GM03348 (cell line): Measurements from ENCODE around the gene NOTCH2NLA.
"Not testable (repeated sequence)": the region's sequence is repeated elsewhere in the genome, so short reads cannot be mapped to it uniquely, and the experiment has no call there.

ENCODE experiments used
- DNase-seq: peaks from one replicate; pipeline ENCODE4 v3.0.0; 2012; ENCODE audit warnings: low spot score

The NOTCH2NLA gene

GRCh38 chr1:146228710-146229477, at the start of gene NOTCH2NLA:
Gene NOTCH2NLA (minus strand): TSS chr1:146229021. CDS start chr1:146189337, 39,684 bp downstream.
- DNase-seq, result not testable (repeated sequence)

- not testable (repeated sequence) for DNase-seq
These were observed 49.5 kb upstream of the NOTCH2NLA start for GRCh38 chr1:146278346-146278745.

- DNase-seq, result not testable (repeated sequence)
These were observed 48.3 kb upstream of the NOTCH2NLA start for GRCh38 chr1:146277087-146277486.

GRCh38 chr1:146274083-146274482, 45.3 kb upstream of the NOTCH2NLA start:
- DNase-seq, result not testable (repeated sequence)

DNA sequence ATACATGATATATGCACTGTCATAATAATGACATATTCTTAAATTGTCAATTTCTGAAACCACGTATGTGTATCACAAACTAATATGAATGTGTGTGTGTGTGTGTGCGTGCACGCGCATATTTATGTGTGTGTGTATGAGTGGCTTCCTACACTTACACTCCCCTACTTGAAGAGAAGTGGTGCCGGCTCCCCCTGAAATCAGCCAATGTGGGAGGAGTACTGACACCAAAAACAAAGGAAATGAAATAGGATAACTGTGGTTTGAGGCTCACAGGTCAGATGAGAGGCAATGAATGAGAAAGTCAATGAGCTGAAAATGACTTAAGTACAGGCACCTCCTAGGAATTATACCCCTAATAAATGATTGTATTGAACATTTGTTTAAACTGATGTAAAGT, 44.4 kb upstream of the NOTCH2NLA start:
- not testable (repeated sequence) for DNase-seq

DNA sequence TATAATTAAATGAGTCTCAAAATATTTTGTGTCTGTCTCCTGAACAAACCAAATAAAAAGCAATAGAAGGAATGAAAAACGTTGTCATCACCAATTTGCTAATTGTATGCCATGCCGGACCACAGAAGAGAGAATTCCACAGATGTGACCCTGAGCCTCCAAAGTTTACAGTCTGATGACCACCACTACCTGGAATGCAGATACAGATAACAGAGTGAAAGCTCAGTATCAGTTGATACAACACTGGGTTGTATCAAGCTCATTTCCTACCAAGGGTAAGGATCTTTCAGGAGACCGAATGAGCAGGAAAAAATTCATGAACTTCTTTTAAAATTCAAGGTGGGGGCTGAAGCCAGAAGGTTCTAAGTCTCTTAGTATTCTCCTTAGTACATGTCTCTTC, 43.9 kb upstream of the NOTCH2NLA start:
- DNase-seq, result not testable (repeated sequence)

GRCh38 chr1:146271977-146272376, 43.2 kb upstream of the NOTCH2NLA start:
- not testable (repeated sequence) for DNase-seq

DNA sequence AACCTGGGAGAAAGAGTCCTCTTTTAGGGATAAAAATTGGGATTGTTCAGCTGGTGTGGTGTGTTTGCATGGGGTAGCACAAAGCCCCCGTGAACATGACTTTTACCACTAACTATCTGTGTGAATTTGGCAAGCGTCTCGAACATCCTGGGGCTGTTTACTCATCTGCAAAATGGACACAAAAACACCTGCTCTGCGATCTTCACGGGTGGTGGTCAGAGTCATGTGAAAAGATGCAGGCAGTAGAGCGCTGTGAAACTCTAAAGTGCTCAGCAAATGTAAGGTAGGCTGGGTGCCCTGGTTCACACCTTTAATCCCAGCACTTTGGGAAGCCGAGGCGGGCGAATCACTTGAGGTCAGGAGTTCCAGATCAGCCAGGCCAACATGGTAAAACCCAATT, 41.3 kb upstream of the NOTCH2NLA start:
- not testable (repeated sequence) for DNase-seq

DNA sequence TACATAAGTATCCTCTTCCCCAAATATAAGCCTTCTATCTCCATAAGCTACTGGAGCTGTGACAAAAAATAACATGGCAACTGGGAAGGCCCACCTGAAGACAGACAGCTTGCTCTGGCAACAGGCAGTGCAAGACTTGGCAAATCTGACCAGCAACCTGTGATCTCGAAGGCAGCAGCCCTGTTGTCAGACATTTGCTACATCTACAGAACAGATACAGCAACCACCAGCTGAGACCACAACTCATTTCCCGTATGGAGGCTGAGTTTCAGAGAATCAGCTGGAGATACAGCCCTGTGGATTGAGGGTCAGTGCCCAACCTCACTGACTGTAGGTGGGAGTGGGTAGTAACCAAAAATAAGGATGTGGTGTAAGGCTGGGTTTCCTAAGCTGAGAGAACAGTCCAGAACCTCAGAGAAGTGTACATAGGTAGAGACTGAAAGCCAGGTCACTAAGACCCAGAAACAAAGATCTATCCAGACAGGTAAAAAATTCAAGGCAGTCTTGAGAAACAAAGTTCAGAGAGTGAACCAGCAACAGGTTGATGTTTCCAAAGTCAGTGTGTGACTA, 37.4 kb upstream of the NOTCH2NLA start:
- not testable (repeated sequence) for DNase-seq

- not testable (repeated sequence) for DNase-seq
These were observed 35.9 kb upstream of the NOTCH2NLA start for GRCh38 chr1:146264761-146265160.

DNA sequence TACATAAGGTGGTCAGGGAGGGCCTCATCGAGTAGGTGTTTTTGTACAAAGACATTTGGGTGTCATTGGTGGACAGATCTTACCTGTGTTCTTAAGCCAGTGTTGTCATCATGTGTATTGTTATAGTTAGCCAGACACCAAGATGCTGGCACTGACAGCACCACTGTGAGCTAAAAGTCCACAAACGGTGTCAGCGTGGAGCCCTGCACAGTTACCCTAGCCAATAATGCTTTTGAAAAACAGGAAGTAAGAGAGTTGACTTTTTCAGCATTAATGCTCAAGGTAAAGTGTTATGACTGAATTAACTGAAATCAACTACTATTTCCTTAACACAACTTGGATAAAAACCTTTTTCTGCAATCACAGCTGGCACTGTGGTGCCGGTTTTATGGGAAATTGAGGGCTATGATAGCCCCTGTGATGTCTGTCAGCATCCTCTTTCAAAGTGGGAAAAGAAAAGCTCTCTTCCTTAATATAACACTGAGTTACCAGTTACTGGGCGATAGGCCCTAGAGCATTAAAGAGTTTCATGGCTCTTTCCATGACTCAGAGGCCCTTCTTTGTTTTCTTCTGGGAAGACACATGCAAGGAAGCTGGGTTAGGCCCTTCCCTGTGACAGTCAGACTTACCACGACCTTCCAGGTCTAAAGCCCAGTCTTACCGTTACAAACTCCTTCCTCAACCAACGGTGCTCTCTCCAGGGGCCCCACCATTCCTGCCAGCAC, 31.3 kb upstream of the NOTCH2NLA start:
- not testable (repeated sequence) for DNase-seq

GRCh38 chr1:146257992-146258552, 29.3 kb upstream of the NOTCH2NLA start:
- DNase-seq, result not testable (repeated sequence)

GRCh38 chr1:146254569-146255197, 25.9 kb upstream of the NOTCH2NLA start:
- not testable (repeated sequence) for DNase-seq

DNA sequence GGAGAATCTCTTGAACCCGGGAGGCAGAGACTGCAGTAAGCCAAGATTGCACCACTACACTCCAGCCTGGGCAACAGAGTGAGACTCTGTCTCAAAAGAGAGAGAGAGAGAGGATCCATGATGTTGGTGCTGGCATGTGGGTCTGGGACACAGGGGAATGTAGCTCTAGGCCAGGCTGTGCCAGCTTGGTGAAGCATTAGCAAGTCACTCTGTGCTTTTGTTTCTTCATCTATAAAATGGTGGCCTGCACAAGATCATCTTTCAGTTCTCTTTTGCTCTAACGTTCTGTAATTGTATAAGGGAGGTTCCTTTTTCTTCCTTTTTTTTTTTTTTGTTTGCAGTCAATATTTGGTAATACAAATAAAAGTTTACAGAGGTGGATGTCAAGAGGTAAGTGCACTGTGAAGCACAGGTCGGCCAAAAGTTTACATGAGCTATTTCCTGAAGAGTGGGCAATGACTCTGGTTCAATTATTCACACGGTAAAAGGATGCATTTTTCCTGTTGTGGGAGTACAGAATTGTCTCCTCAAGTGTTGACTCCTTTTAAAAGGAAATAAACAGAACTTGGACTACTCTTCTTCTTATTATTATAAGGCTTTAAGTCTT, 24.5 kb upstream of the NOTCH2NLA start:
- DNase-seq, result not testable (repeated sequence)

GRCh38 chr1:146251523-146251922, 22.7 kb upstream of the NOTCH2NLA start:
- not testable (repeated sequence) for DNase-seq

- DNase-seq, result not testable (repeated sequence)
These were observed 19.8 kb upstream of the NOTCH2NLA start for GRCh38 chr1:146248643-146249042.

GRCh38 chr1:146236626-146237025, 7.8 kb upstream of the NOTCH2NLA start:
- not testable (repeated sequence) for DNase-seq

GRCh38 chr1:146236026-146236601, 7.3 kb upstream of the NOTCH2NLA start:
- DNase-seq, result not testable (repeated sequence)

DNA sequence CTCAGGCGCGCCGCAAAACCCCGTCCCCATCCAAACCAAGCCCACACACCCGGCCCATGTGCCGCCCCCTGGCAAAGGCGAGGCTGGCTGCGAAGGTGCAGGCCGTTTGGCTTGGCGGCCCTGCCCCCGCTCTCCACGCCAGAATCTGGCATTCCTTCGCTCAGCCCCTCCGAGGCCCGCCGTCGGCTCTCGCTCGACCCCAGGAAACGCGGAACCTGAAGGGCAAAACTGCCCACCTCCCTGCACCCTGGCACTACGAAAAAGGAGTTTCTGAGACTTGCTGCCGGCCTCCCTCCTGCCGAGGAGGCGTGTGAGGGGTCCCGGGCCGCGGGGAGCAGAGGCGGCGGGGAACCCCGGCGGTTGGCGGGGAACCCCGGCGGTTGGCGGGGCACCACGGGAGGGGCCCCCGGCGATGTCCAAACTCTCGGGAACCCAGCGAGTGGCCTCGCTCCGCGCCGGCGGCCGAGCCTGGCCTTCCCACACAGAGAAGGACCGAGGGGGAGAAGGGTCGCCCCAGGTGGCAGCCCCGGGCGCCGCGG, 608 bp downstream of the NOTCH2NLA start:
- DNase-seq, result not testable (repeated sequence)

- DNase-seq, result not testable (repeated sequence)
These were observed 54.3 kb downstream of the NOTCH2NLA start for GRCh38 chr1:146174531-146174930.

DNA sequence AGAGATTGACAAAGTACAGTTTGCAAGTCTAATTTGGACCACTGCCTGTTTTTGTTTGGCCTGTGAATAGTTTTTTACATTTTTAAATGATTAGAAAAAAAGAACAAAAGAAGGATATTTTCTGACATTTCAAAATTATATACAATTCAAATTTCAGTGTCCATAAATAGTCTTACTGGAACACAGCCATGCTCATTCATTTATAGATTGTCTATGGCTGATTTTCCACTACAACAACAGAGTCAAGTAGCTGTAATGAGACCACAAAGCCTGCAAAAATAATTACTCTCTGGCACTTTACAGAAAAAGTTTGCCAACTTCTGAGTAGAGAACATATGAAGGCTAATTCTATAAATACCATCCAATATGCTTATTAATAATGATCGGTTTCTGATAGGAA, 61.1 kb downstream of the NOTCH2NLA start:
- not testable (repeated sequence) for DNase-seq
